Right cardiac atrium (tissue), 5 donors: ENCODE data around the gene SULT1C2. TPM values are rescaled to one million over a fixed set of nuclear protein-coding genes. Genes with fewer than 3 reads are reported as not detected.
A peak's percentile ranks its signal among the peaks of the same experiment; 100 is the strongest.
"Not testable (repeated sequence)": the region's sequence is repeated elsewhere in the genome, so short reads cannot be mapped to it uniquely, and the experiment has no call there.

ENCODE experiments used
- ATAC-seq, 2 donors: fragments of 200-7000 bp; cut with Tn5 transposase; one replicate each; pipeline versions ENCODE4 v1.8.0 to v1.9.1; 2020; ENCODE audit warnings: moderate library complexity in 2 of 2, mild to moderate bottlenecking in 1 of 2
- DNase-seq, 3 donors: peaks; one replicate each; pipeline ENCODE4 v3.0.0-alpha.2; 2020
- H3K27ac ChIP-seq: one replicate; pipeline ENCODE4 v1.5.1; 2013; ENCODE audit warnings: mild to moderate bottlenecking, low read length, control low read depth, moderate library complexity
- H3K27me3 ChIP-seq: one replicate; pipeline ENCODE4 v1.6.1; 2013; ENCODE audit not compliant: control insufficient read depth, insufficient read depth
- H3K4me1 ChIP-seq: one replicate; pipeline ENCODE4 v1.6.1; 2013; ENCODE audit warnings: low read length; ENCODE audit not compliant: control insufficient read depth, insufficient read depth
- H3K4me3 ChIP-seq: one replicate; pipeline ENCODE4 v1.5.1; 2013; ENCODE audit warnings: low read length, control low read depth
- H3K9me3 ChIP-seq: one replicate; pipeline ENCODE4 v1.6.1; 2013; ENCODE audit warnings: low read length; ENCODE audit not compliant: control insufficient read depth
- whole genome bisulfite sequencing: extraction: QIAGEN DNeasy Blood & Tissue Kit; methylation state at CpG from one replicate; pipeline ENCODE4 v1.1.7; 2013; 5-methylcytosine and 5-hydroxymethylcytosine counted together
- intact Hi-C, 4 donors: fragments of 100-400 bp; cut with DNase I; formaldehyde crosslinking; loops; one replicate each; pipeline versions ENCODE4 v1.11.0 to v1.14.0; 2022 to 2023
- polyA plus RNA-seq: library from polyadenylated mRNA; stranded (reverse); fragments of 200-250 nt; gene quantifications from one replicate; pipeline ENCODE4 v1.2.3, GENCODE V29; 2013
- total RNA-seq, 4 donors: library from RNA; stranded (reverse); fragmentation: NEBNext Ultra II Directional; extraction: Animal tissue kit (Norgen Biotek cat#: 25700); gene quantifications; one replicate each; pipeline ENCODE4 v1.2.1, GENCODE V29; 2021
- donor health status: healthy with polysubstance abuse.
- donor health status: DM: no; HTN: yes; CAD: no.
- donor health status: DM: no; HTN: no; CAD: no.
- donor health status: DM: no; HTN: yes; CAD: no; lungs with severe emphysema.
- donor health status: DM: yes; HTN: yes; CAD: no.

SULT1C2 gene
- total and polyA plus RNA-seq, 5 donors, result 0.20 to 2.4 (median 0.71) TPM

GRCh38 chr2:108351889-108352288, 63.2 kb downstream of the SULT1C2 start:
- Histone ChIP-seq H3K27me3 (no peaks in the 10 kb centered on the region), H3K9me3 (no peaks in the 10 kb centered on the region), H3K27ac (no peak overlapping the region), H3K4me1 (no peaks in the 10 kb centered on the region), H3K4me3 (no peak overlapping the region)
- intact Hi-C loops, result loop anchor here in 2 of 4 donors (5.0 to 10.0 kb wide), 2 partner anchors 223 to 230 kb away; no protein-coding TSS in a partner anchor
- peak in 1 of 2 donors; percentile 88 for ATAC-seq
- DNase-seq, result no peak

- no peak for DNase-seq
- H3K4me1 ChIP-seq, result no peaks in the 10 kb centered on the region
- H3K9me3 ChIP-seq, result no peaks in the 10 kb centered on the region
- intact Hi-C loops, result loop anchor here in 2 of 4 donors (5.0 to 10.0 kb wide), 2 partner anchors 221 to 228 kb away; no protein-coding TSS in a partner anchor
- no peak overlapping the region for H3K4me3 ChIP-seq
- no peak for ATAC-seq
- no peaks in the 10 kb centered on the region for H3K27me3 ChIP-seq
- WGBS, result 67% methylated on average over 5 of the region's 5 CpGs
- H3K27ac ChIP-seq, result no peak overlapping the region
Observed at GRCh38 chr2:108354136-108354535, 65.4 kb downstream of the SULT1C2 start.

GRCh38 chr2:108355906-108356734, 67.4 kb downstream of the SULT1C2 start:
- DNase-seq (no peak), ATAC-seq (no peak)
- Histone ChIP-seq H3K9me3 (no peaks in the 10 kb centered on the region), H3K27me3 (no peaks in the 10 kb centered on the region), H3K27ac (no peak overlapping the region), H3K4me3 (no peak overlapping the region), H3K4me1 (no peaks in the 10 kb centered on the region)
- WGBS, result 77% methylated on average over 2 of the region's 2 CpGs
- intact Hi-C loops, result loop anchor here in 1 of 4 donors (10.0 kb wide), 1 partner anchor 219 kb away; no protein-coding TSS in a partner anchor

- intact Hi-C loops, result loop anchor here in 1 of 4 donors (10.0 kb wide), 1 partner anchor 215 kb away; no protein-coding TSS in a partner anchor
- WGBS, result 93% methylated on average over 1 of the region's 1 CpG
- not testable (repeated sequence) for H3K9me3 ChIP-seq, H3K4me3 ChIP-seq, DNase-seq, H3K4me1 ChIP-seq, ATAC-seq, H3K27ac ChIP-seq, H3K27me3 ChIP-seq
Observed at GRCh38 chr2:108359336-108359735, 70.6 kb downstream of the SULT1C2 start.

Other genes starting within 250 kb of the SULT1C2 start
- not detected for gene SULT1C3, start 48.9 kb upstream of the SULT1C2 start, total RNA-seq
- not detected for gene SULT1C3, start 48.9 kb upstream of the SULT1C2 start, polyA plus RNA-seq
- gene SULT1C4, start 89.1 kb downstream of the SULT1C2 start, total RNA-seq, result 10 to 100 TPM in 3 of 4 donors, 1 to 10 TPM in 1; 7.1 to 23.6 (median 13.9) TPM
- gene SULT1C4, start 89.1 kb downstream of the SULT1C2 start, polyA plus RNA-seq, result 5.2 TPM
- 10 to 100 TPM; 22.8 to 32.5 (median 26.1) TPM for gene GCC2, start 160.3 kb downstream of the SULT1C2 start, total RNA-seq
- gene GCC2, start 160.3 kb downstream of the SULT1C2 start, polyA plus RNA-seq, result 6.5 TPM
- 10 to 100 TPM; 45.5 to 65.6 (median 55.9) TPM for gene LIMS1, start 245.6 kb downstream of the SULT1C2 start, total RNA-seq
- 21.4 TPM for gene LIMS1, start 245.6 kb downstream of the SULT1C2 start, polyA plus RNA-seq